PC-3 (cell line): Measurements from ENCODE around the gene GDI2. TPM values are rescaled to one million over a fixed set of nuclear protein-coding genes. Genes with fewer than 3 reads are reported as not detected.

Experiments used
- ATAC-seq: fragments of 200-7000 bp; cut with Tn5 transposase; 2 replicates; pipeline ENCODE4 v1.9.1; 2020; ENCODE audit warnings: mild to moderate bottlenecking, moderate library complexity
- BruUV-seq: library from RNA; stranded (reverse); fragments of 400-500 nt; replicated peaks from 2 replicates; lab custom pipeline; 2021; lab: Mats Ljungman, UMichigan
- CTCF ChIA-PET: fragments of 300-600 bp; sonication (Branson Sonifier 250); formaldehyde crosslinking; loops from one replicate; lab custom pipeline; 2022; ENCODE audit warnings: antibody characterized with exemption; lab: Charles Lee
- POLR2A ChIA-PET: fragments of 300-600 bp; sonication (Branson Sonifier 250); formaldehyde crosslinking; loops from one replicate; lab custom pipeline; 2022; ENCODE audit warnings: antibody characterized with exemption; ENCODE audit not compliant: unreplicated experiment; lab: Charles Lee
- DNase-seq: peaks from one replicate; pipeline ENCODE4 v3.0.0-alpha.2; 2015
- H2AFZ ChIP-seq: fragments of 300-600 bp; sonication (generic); 2 replicates; pipeline ENCODE4 v1.6.0; 2016; ENCODE audit warnings: antibody characterized with exemption, low read length
- H3F3A ChIP-seq: fragments of 300-600 bp; sonication (generic); one replicate; pipeline ENCODE4 v1.6.0; 2017; ENCODE audit warnings: antibody characterized with exemption, low read length, control low read depth, mild to moderate bottlenecking; ENCODE audit not compliant: unreplicated experiment
- H3K27ac ChIP-seq: fragments of 300-600 bp; sonication (generic); 2 replicates; pipeline ENCODE4 v1.5.1; 2016; ENCODE audit warnings: mild to moderate bottlenecking, low read length
- H3K27me3 ChIP-seq: fragments of 300-600 bp; sonication (generic); 2 replicates; pipeline ENCODE4 v1.6.1; 2016; ENCODE audit warnings: low read length, mixed read lengths
- H3K36me3 ChIP-seq: fragments of 300-600 bp; sonication (generic); 2 replicates; pipeline ENCODE4 v1.6.1; 2016; ENCODE audit warnings: low read depth, mixed run types, low read length, mixed read lengths
- H3K4me1 ChIP-seq: fragments of 300-600 bp; sonication (generic); 2 replicates; pipeline ENCODE4 v1.5.1; 2016; ENCODE audit warnings: low read length; ENCODE audit not compliant: insufficient read depth
- H3K4me2 ChIP-seq: fragments of 300-600 bp; sonication (generic); 2 replicates; pipeline ENCODE4 v1.6.0; 2016; ENCODE audit warnings: low read length
- H3K4me3 ChIP-seq: fragments of 300-600 bp; sonication (generic); 2 replicates; pipeline ENCODE4 v1.5.1; 2016; ENCODE audit warnings: mild to moderate bottlenecking, low read length, mixed read lengths
- H3K79me2 ChIP-seq: fragments of 300-600 bp; sonication (generic); 2 replicates; pipeline ENCODE4 v1.6.1; 2017; ENCODE audit warnings: low read length, mixed read lengths
- H3K9ac ChIP-seq: fragments of 300-600 bp; sonication (generic); 2 replicates; pipeline ENCODE4 v1.6.0; 2016; ENCODE audit warnings: mild to moderate bottlenecking, low read length
- H3K9me2 ChIP-seq: fragments of 300-600 bp; sonication (generic); replicated peaks from 2 replicates; pipeline ENCODE4 v1.6.1; 2016; ENCODE audit warnings: mixed run types, low read length, mixed read lengths
- H3K9me3 ChIP-seq: fragments of 300-600 bp; sonication (generic); 2 replicates; pipeline ENCODE4 v1.6.1; 2016; ENCODE audit warnings: low read length, mixed read lengths
- H4K20me1 ChIP-seq: fragments of 300-600 bp; sonication (generic); 2 replicates; pipeline ENCODE4 v1.6.1; 2016; ENCODE audit warnings: low read length, mixed read lengths
- CTCF ChIP-seq: fragments of 300-600 bp; sonication (generic); conservative IDR thresholded peaks from 2 replicates; pipeline ENCODE4 v1.5.1; 2017; ENCODE audit warnings: antibody characterized with exemption, low read depth, mild to moderate bottlenecking, low read length
- EZH2 ChIP-seq: fragments of 300-600 bp; sonication (generic); IDR thresholded peaks from one replicate; pipeline ENCODE4 v1.6.1; 2017; ENCODE audit warnings: antibody characterized with exemption, mild to moderate bottlenecking, low read length; ENCODE audit not compliant: unreplicated experiment
- EZH2phosphoT487 ChIP-seq: fragments of 300-600 bp; sonication (generic); IDR thresholded peaks from 2 replicates; pipeline ENCODE4 v1.6.1; 2018; ENCODE audit warnings: mild to moderate bottlenecking, antibody characterized with exemption, low read length, borderline replicate concordance
- intact Hi-C: fragments of 100-400 bp; cut with micrococcal nuclease; formaldehyde crosslinking; loops from 2 replicates; pipeline ENCODE4 v1.9.0; 2023
- total RNA-seq: library from RNA; depleted of rRNA; stranded (reverse); fragments of >200 nt; gene quantifications from 2 replicates; pipeline ENCODE4 v1.2.3, GENCODE V29; 2014

The GDI2 gene
- total RNA-seq, 1 experiment from 2014 or later = 122 TPM

GRCh38 chr10:5818048-5818331 lies 4.8 kb upstream of the GDI2 start:
- no peaks in the 10 kb centered on the region for H4K20me1 ChIP-seq
- H3K27me3 ChIP-seq = no peaks in the 10 kb centered on the region
- no peaks in the 10 kb centered on the region for H3K36me3 ChIP-seq
- ChIA-PET POLR2A (no interaction called here), CTCF (no interaction called here)
- intact Hi-C loops = no loop called here
- H3K9me3 ChIP-seq = no peaks in the 10 kb centered on the region
- DNase-seq (no peak), ATAC-seq (no peak)
- H3K79me2 ChIP-seq = peaks cover 12% of the 10 kb centered on the region
- H3K9me2 ChIP-seq = no peaks in the 10 kb centered on the region
- no peak overlapping the region for H3K4me2 ChIP-seq
- no peak overlapping the region for H3K9ac ChIP-seq
- no peak overlapping the region for H2AFZ ChIP-seq
- no peaks in the 10 kb centered on the region for H3F3A ChIP-seq
- no peak overlapping the region for H3K27ac ChIP-seq
- TF ChIP-seq CTCF = no peak
- no peak for TF ChIP-seq EZH2
- no peak for TF ChIP-seq EZH2phosphoT487
- BruUV-seq = no TSS peak
- peaks cover 9% of the 10 kb centered on the region for H3K4me1 ChIP-seq
- H3K4me3 ChIP-seq = no peak overlapping the region

DNA sequence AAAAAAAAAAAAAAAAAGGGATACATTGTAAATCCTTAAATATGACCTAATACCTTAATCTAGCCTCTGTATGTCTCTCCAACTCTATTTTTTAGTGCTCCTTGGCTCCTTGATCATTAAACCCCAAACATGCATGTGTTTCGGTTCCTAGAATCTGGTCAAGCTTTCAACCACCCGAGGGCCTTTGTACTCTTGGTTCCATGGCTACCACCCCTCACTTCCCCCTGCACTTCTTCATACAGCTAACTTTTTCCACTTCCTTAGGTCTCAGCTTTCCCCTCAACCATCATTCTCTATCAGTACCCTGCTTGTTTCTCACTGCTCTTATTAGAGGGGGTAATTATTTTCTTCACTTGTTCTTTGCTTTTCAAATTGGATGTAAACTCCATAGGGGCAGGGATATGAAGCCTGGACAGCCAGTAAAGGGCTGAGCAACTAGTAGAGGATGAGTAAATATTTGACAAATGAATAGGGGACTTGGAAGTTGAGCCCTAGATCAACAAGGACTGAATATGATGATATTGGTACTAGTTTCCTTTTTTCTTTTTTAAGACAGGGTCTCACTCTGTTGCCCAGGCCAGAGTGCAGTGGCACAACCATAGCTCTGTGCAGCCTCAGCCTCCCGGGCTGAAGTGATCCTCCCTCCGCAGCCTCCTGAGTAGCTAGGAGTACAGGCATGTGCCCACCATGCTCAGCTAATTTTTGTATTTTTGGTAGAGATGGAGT lies 4.3 kb upstream of the GDI2 start:
- ChIA-PET POLR2A (no interaction called here), CTCF (interaction anchor here (0.5 kb wide), 1 partner anchor 55 kb away, joined by 8 read pairs; no protein-coding TSS in a partner anchor)

More for the DNA sequence above, 4.3 kb upstream of the GDI2 start:
- no peak for DNase-seq
- ATAC-seq = no peak
- H2AFZ ChIP-seq = no peak overlapping the region
- no peaks in the 10 kb centered on the region for H3K36me3 ChIP-seq
- H3K9me2 ChIP-seq = no peaks in the 10 kb centered on the region
- no peak overlapping the region for H3K9ac ChIP-seq
- intact Hi-C loops = no loop called here
- no peaks in the 10 kb centered on the region for H3F3A ChIP-seq
- no peak overlapping the region for H3K4me3 ChIP-seq
- H3K9me3 ChIP-seq = no peaks in the 10 kb centered on the region
- no TSS peak for BruUV-seq
- H3K4me2 ChIP-seq = no peak overlapping the region
- H4K20me1 ChIP-seq = peaks cover under 1% of the 10 kb centered on the region; the same call in 1 of the 2 replicates
- peaks cover 9% of the 10 kb centered on the region for H3K4me1 ChIP-seq
- TF ChIP-seq CTCF (no peak), EZH2 (no peak), EZH2phosphoT487 (no peak)
- no peak overlapping the region for H3K27ac ChIP-seq
- peaks cover 17% of the 10 kb centered on the region for H3K79me2 ChIP-seq
- no peaks in the 10 kb centered on the region for H3K27me3 ChIP-seq
